ENCODE measurements around the gene TBC1D22A. TPM values are rescaled to one million over a fixed set of nuclear protein-coding genes. Genes with fewer than 3 reads are reported as not detected.

Gene TBC1D22A
- total RNA-seq, 1 experiment from 2014 or later: 14.3 TPM

- H2AFZ ChIP-seq (ENCODE audit: low read length): no peak overlapping the region
- no peak for ATAC-seq
- no peaks in the 10 kb centered on the region for H4K20me1 ChIP-seq (ENCODE audit: low read length)
- intact Hi-C loops (cut with micrococcal nuclease): no loop called here
- H3K79me2 ChIP-seq (ENCODE audit: low read length): no peaks in the 10 kb centered on the region
- no peaks in the 10 kb centered on the region for H3K4me1 ChIP-seq (ENCODE audit: insufficient read depth, low read length)
- CTCF ChIA-PET: no interaction called here
- no peak overlapping the region for H3K4me3 ChIP-seq (ENCODE audit: low read length)
- no peak overlapping the region for H3K9ac ChIP-seq (ENCODE audit: low read length)
- BruUV-seq (replicated peaks): no TSS peak
- TF ChIP-seq EZH2phosphoT487 (IDR thresholded peaks at IDR 0.05; ENCODE audit: borderline replicate concordance, low read length): no peak
- TF ChIP-seq, protein P1, sequence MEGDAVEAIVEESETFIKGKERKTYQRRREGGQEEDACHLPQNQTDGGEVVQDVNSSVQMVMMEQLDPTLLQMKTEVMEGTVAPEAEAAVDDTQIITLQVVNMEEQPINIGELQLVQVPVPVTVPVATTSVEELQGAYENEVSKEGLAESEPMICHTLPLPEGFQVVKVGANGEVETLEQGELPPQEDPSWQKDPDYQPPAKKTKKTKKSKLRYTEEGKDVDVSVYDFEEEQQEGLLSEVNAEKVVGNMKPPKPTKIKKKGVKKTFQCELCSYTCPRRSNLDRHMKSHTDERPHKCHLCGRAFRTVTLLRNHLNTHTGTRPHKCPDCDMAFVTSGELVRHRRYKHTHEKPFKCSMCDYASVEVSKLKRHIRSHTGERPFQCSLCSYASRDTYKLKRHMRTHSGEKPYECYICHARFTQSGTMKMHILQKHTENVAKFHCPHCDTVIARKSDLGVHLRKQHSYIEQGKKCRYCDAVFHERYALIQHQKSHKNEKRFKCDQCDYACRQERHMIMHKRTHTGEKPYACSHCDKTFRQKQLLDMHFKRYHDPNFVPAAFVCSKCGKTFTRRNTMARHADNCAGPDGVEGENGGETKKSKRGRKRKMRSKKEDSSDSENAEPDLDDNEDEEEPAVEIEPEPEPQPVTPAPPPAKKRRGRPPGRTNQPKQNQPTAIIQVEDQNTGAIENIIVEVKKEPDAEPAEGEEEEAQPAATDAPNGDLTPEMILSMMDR (conservative IDR thresholded peaks at IDR 0.05; ENCODE audit: low read depth, low read length): no peak
- no peak for TF ChIP-seq EZH2 (IDR thresholded peaks at IDR 0.05; ENCODE audit: low read length, unreplicated experiment)
- H3K9me3 ChIP-seq (ENCODE audit: low read length): no peaks in the 10 kb centered on the region
- POLR2A ChIA-PET (ENCODE audit: unreplicated experiment): no interaction called here
- H3K27me3 ChIP-seq (ENCODE audit: low read length): no peaks in the 10 kb centered on the region
- no peak for DNase-seq
- no peaks in the 10 kb centered on the region for H3K36me3 ChIP-seq (ENCODE audit: low read depth, low read length)
- H3K27ac ChIP-seq (ENCODE audit: low read length): no peak overlapping the region
- H3K4me2 ChIP-seq (ENCODE audit: low read length): no peak overlapping the region
- H3K9me2 ChIP-seq (replicated peaks; ENCODE audit: low read length): no peaks in the 10 kb centered on the region
- no peaks in the 10 kb centered on the region for H3F3A ChIP-seq (ENCODE audit: low read length, unreplicated experiment)
Measured at GRCh38 chr22:46951350-46951749, 188.9 kb downstream of the TBC1D22A start.

GRCh38 chr22:46951973-46952372 lies 189.5 kb downstream of the TBC1D22A start:
- H4K20me1 ChIP-seq (ENCODE audit: low read length): no peaks in the 10 kb centered on the region
- H3F3A ChIP-seq (ENCODE audit: low read length, unreplicated experiment): no peaks in the 10 kb centered on the region
- H2AFZ ChIP-seq (ENCODE audit: low read length): no peak overlapping the region
- H3K4me1 ChIP-seq (ENCODE audit: insufficient read depth, low read length): no peaks in the 10 kb centered on the region
- no peaks in the 10 kb centered on the region for H3K27me3 ChIP-seq (ENCODE audit: low read length)
- BruUV-seq (replicated peaks): no TSS peak
- DNase-seq (no peak), ATAC-seq (no peak)
- no peak overlapping the region for H3K4me3 ChIP-seq (ENCODE audit: low read length)
- intact Hi-C loops (cut with micrococcal nuclease): no loop called here
- no peaks in the 10 kb centered on the region for H3K9me3 ChIP-seq (ENCODE audit: low read length)
- H3K9me2 ChIP-seq (replicated peaks; ENCODE audit: low read length): no peaks in the 10 kb centered on the region
- H3K9ac ChIP-seq (ENCODE audit: low read length): no peak overlapping the region
- CTCF ChIA-PET: no interaction called here
- POLR2A ChIA-PET (ENCODE audit: unreplicated experiment): no interaction called here
- no peaks in the 10 kb centered on the region for H3K79me2 ChIP-seq (ENCODE audit: low read length)
- no peak overlapping the region for H3K4me2 ChIP-seq (ENCODE audit: low read length)
- TF ChIP-seq EZH2phosphoT487 (IDR thresholded peaks at IDR 0.05; ENCODE audit: borderline replicate concordance, low read length) (no peak), EZH2 (IDR thresholded peaks at IDR 0.05; ENCODE audit: low read length, unreplicated experiment) (no peak)
- TF ChIP-seq, protein P1 (conservative IDR thresholded peaks at IDR 0.05; ENCODE audit: low read depth, low read length): no peak
- no peak overlapping the region for H3K27ac ChIP-seq (ENCODE audit: low read length)
- no peaks in the 10 kb centered on the region for H3K36me3 ChIP-seq (ENCODE audit: low read depth, low read length)

DNA sequence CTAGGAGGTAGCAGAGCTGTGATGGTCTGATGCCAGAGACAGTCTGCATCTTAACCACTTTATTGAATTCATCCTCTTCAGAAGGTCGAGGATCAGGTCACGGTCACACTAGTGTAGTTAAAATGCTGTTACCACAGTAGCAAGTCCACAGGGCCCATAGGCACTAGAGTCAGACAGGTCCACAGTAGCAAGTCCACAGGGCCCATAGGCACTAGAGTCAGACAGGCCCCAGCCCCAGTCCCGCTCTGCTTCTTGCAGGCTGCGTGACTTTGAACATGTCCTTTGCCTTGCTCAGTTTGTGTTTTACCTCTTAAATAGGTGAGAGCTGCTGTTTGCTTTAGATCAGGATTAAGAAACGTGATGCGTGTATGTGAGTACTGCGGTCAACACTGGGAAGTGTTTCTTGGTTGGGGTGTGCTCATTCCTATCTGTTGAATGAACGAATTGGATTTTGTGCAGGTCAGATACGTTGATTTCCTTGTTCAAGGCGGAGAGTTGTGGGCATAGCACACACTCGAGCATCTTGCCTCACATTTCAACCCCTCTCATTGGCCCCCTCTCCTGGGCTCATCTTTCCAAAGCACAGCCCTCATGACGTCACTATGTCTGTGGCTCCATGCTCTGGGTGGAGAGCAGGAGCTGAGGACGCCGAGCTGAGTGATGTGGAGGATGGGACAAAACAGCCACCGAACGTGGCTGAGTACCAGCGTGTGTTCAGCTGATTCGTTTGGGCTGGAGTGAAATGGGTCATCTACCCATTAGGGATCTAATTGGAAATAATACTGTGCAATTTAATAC lies 191.7 kb downstream of the TBC1D22A start:
- H3K36me3 ChIP-seq (ENCODE audit: low read depth, low read length): no peaks in the 10 kb centered on the region
- no peaks in the 10 kb centered on the region for H3K4me1 ChIP-seq (ENCODE audit: insufficient read depth, low read length)
- H3K4me2 ChIP-seq (ENCODE audit: low read length): no peak overlapping the region
- no peak overlapping the region for H3K27ac ChIP-seq (ENCODE audit: low read length)
- H3K27me3 ChIP-seq (ENCODE audit: low read length): no peaks in the 10 kb centered on the region
- ChIA-PET CTCF (interaction anchor here (0.6 kb wide), 1 partner anchor 157 kb away, joined by 4 read pairs; no protein-coding TSS in a partner anchor), POLR2A (ENCODE audit: unreplicated experiment) (no interaction called here)
- H3K9me3 ChIP-seq (ENCODE audit: low read length): no peaks in the 10 kb centered on the region
- no peak overlapping the region for H3K9ac ChIP-seq (ENCODE audit: low read length)
- H3K4me3 ChIP-seq (ENCODE audit: low read length): no peak overlapping the region
- H4K20me1 ChIP-seq (ENCODE audit: low read length): no peaks in the 10 kb centered on the region
- H3K9me2 ChIP-seq (replicated peaks; ENCODE audit: low read length): no peaks in the 10 kb centered on the region
- no peaks in the 10 kb centered on the region for H3F3A ChIP-seq (ENCODE audit: low read length, unreplicated experiment)
- no peak overlapping the region for H2AFZ ChIP-seq (ENCODE audit: low read length)
- BruUV-seq (replicated peaks): no TSS peak
- DNase-seq: no peak
- ATAC-seq: no peak
- no peaks in the 10 kb centered on the region for H3K79me2 ChIP-seq (ENCODE audit: low read length)
- TF ChIP-seq EZH2phosphoT487 (IDR thresholded peaks at IDR 0.05; ENCODE audit: borderline replicate concordance, low read length): no peak
- TF ChIP-seq, protein P1 (conservative IDR thresholded peaks at IDR 0.05; ENCODE audit: low read depth, low read length): no peak
- TF ChIP-seq EZH2 (IDR thresholded peaks at IDR 0.05; ENCODE audit: low read length, unreplicated experiment): no peak
- intact Hi-C loops (cut with micrococcal nuclease): no loop called here

Data from PC-3 (cell line).